Measurements from ENCODE around the gene RAB4A. TPM values are rescaled to one million over a fixed set of nuclear protein-coding genes. Genes with fewer than 3 reads are reported as not detected.

RAB4A gene
- total and polyA plus RNA-seq, 10 of the 15 experiments (the other 5 are each of a cell fraction or from before 2014, with no cell fraction given), result 4.0 to 35.8 (median 17.7) TPM

DNA sequence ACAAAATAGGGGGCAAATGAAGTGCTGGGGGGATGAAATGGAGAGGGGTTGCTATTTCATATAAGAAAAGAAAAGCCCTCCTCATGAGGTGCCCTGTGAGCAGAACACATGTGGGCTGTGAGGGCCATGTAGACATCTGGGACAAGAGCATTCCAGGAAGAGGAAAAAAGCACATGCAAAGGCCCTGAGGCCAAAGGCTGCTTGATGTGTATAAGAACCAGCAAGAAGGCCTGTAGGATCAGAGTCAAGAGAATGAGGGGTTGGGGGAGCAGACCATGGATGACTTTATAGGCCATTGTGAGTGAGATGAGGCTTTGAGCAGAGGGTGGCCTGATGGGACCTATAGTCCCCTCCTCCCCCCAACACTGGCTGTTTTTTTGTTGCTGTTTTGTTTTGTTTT lies 7.7 kb upstream of the RAB4A start:
- ChIA-PET CTCF (interaction anchor here (10.1 kb wide), 1 partner anchor 219 kb away, joined by 214 read pairs; no protein-coding TSS in a partner anchor), SMC1A (ENCODE audit: uncharacterized antibody, unreplicated experiment) (no interaction called here), RAD21 (ENCODE audit: unreplicated experiment) (no interaction called here), POLR2A (no interaction called here)
- ATAC-seq, result no peak
- intact Hi-C loops (cut with micrococcal nuclease; ENCODE audit: unreplicated experiment) (no loop called here), in situ Hi-C loops (cut with MboI) (no loop called here)
- no peaks in the 10 kb centered on the region for H3K27me3 ChIP-seq (replicated peaks in 1 of 2; ENCODE audit: control insufficient read depth in 2 of 2, insufficient read depth in 2 of 2, low read length in 1 of 2)
- no peaks in the 10 kb centered on the region for H3K4me1 ChIP-seq (ENCODE audit: control insufficient read depth, insufficient read depth, low read length)
- H3K9me3 ChIP-seq (replicated peaks; ENCODE audit: control insufficient read depth, insufficient read depth, low read length), result no peaks in the 10 kb centered on the region; the same call in 1 of the 3 replicates
- no TSS peak for BruUV-seq (replicated peaks)
- no peak for FAIRE-seq
- H4K20me1 ChIP-seq (ENCODE audit: control insufficient read depth, insufficient read depth), result no peaks in the 10 kb centered on the region
- H2AFZ ChIP-seq (ENCODE audit: control insufficient read depth, low read depth, low read length), result no peak overlapping the region
- H3K9ac ChIP-seq (ENCODE audit: control insufficient read depth, insufficient read depth, low read length), result no peak overlapping the region
- H3K4me3 ChIP-seq, result no peak overlapping the region
- DNase-seq (ENCODE audit: low read depth, low spot score), result no peak
- no peak overlapping the region for H3K27ac ChIP-seq (ENCODE audit: control insufficient read depth, insufficient read depth)
- no peak overlapping the region for H3K4me2 ChIP-seq (ENCODE audit: control insufficient read depth, insufficient read depth)
- no peaks in the 10 kb centered on the region for H3K36me3 ChIP-seq (ENCODE audit: control insufficient read depth in 2 of 2, insufficient read depth in 2 of 2, low read length in 1 of 2)
- no peaks in the 10 kb centered on the region for H3K79me2 ChIP-seq (ENCODE audit: control insufficient read depth, insufficient read depth, low read length)
- TF ChIP-seq, protein P1, sequence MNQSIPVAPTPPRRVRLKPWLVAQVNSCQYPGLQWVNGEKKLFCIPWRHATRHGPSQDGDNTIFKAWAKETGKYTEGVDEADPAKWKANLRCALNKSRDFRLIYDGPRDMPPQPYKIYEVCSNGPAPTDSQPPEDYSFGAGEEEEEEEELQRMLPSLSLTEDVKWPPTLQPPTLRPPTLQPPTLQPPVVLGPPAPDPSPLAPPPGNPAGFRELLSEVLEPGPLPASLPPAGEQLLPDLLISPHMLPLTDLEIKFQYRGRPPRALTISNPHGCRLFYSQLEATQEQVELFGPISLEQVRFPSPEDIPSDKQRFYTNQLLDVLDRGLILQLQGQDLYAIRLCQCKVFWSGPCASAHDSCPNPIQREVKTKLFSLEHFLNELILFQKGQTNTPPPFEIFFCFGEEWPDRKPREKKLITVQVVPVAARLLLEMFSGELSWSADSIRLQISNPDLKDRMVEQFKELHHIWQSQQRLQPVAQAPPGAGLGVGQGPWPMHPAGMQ (IDR thresholded peaks at IDR 0.05; ENCODE audit: borderline replicate concordance), result no peak
- TF ChIP-seq PML (IDR thresholded peaks at IDR 0.05; ENCODE audit: low read length) (no peak), CREB1 (IDR thresholded peaks at IDR 0.05; ENCODE audit: low read depth) (no peak), CEBPB (IDR thresholded peaks at IDR 0.05; ENCODE audit: borderline replicate concordance in 1 of 2, low read depth in 2 of 2, low read length in 2 of 2) (no peak), ZNF217 (IDR thresholded peaks at IDR 0.05) (no peak), HDAC2 (IDR thresholded peaks at IDR 0.05) (no peak), ZBED1 (IDR thresholded peaks at IDR 0.05; ENCODE audit: borderline replicate concordance) (no peak), EGR1 (IDR thresholded peaks at IDR 0.05; ENCODE audit: borderline replicate concordance in 1 of 2, low read depth in 2 of 2, low read length in 2 of 2) (no peak), SMAD5 (IDR thresholded peaks at IDR 0.05; ENCODE audit: low read depth) (no peak), RB1 (IDR thresholded peaks at IDR 0.05; ENCODE audit: borderline replicate concordance) (no peak), RBBP5 (conservative IDR thresholded peaks at IDR 0.05) (no peak), CBX5 (IDR thresholded peaks at IDR 0.05; ENCODE audit: low read depth) (no peak)
- TF ChIP-seq, protein P2, sequence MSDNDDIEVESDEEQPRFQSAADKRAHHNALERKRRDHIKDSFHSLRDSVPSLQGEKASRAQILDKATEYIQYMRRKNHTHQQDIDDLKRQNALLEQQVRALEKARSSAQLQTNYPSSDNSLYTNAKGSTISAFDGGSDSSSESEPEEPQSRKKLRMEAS (IDR thresholded peaks at IDR 0.05; ENCODE audit: low read depth, low read length), result no peak
- TF ChIP-seq, protein P3, sequence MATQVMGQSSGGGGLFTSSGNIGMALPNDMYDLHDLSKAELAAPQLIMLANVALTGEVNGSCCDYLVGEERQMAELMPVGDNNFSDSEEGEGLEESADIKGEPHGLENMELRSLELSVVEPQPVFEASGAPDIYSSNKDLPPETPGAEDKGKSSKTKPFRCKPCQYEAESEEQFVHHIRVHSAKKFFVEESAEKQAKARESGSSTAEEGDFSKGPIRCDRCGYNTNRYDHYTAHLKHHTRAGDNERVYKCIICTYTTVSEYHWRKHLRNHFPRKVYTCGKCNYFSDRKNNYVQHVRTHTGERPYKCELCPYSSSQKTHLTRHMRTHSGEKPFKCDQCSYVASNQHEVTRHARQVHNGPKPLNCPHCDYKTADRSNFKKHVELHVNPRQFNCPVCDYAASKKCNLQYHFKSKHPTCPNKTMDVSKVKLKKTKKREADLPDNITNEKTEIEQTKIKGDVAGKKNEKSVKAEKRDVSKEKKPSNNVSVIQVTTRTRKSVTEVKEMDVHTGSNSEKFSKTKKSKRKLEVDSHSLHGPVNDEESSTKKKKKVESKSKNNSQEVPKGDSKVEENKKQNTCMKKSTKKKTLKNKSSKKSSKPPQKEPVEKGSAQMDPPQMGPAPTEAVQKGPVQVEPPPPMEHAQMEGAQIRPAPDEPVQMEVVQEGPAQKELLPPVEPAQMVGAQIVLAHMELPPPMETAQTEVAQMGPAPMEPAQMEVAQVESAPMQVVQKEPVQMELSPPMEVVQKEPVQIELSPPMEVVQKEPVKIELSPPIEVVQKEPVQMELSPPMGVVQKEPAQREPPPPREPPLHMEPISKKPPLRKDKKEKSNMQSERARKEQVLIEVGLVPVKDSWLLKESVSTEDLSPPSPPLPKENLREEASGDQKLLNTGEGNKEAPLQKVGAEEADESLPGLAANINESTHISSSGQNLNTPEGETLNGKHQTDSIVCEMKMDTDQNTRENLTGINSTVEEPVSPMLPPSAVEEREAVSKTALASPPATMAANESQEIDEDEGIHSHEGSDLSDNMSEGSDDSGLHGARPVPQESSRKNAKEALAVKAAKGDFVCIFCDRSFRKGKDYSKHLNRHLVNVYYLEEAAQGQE (IDR thresholded peaks at IDR 0.05; ENCODE audit: low read depth, low read length), result no peak
- TF ChIP-seq, protein P4, sequence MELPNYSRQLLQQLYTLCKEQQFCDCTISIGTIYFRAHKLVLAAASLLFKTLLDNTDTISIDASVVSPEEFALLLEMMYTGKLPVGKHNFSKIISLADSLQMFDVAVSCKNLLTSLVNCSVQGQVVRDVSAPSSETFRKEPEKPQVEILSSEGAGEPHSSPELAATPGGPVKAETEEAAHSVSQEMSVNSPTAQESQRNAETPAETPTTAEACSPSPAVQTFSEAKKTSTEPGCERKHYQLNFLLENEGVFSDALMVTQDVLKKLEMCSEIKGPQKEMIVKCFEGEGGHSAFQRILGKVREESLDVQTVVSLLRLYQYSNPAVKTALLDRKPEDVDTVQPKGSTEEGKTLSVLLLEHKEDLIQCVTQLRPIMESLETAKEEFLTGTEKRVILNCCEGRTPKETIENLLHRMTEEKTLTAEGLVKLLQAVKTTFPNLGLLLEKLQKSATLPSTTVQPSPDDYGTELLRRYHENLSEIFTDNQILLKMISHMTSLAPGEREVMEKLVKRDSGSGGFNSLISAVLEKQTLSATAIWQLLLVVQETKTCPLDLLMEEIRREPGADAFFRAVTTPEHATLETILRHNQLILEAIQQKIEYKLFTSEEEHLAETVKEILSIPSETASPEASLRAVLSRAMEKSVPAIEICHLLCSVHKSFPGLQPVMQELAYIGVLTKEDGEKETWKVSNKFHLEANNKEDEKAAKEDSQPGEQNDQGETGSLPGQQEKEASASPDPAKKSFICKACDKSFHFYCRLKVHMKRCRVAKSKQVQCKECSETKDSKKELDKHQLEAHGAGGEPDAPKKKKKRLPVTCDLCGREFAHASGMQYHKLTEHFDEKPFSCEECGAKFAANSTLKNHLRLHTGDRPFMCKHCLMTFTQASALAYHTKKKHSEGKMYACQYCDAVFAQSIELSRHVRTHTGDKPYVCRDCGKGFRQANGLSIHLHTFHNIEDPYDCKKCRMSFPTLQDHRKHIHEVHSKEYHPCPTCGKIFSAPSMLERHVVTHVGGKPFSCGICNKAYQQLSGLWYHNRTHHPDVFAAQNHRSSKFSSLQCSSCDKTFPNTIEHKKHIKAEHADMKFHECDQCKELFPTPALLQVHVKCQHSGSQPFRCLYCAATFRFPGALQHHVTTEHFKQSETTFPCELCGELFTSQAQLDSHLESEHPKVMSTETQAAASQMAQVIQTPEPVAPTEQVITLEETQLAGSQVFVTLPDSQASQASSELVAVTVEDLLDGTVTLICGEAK (IDR thresholded peaks at IDR 0.05; ENCODE audit: borderline replicate concordance), result no peak
